Cardiac fibroblast (primary cell): ENCODE measurements around the gene RAB34.

ENCODE experiments used
- DNase-seq, 2 donors: peaks; one replicate each; pipeline versions ENCODE4 v3.0.0 to v3.0.0-alpha.2; 2010; ENCODE audit warnings: low read depth in 2 of 2
- H3K4me3 ChIP-seq, 2 donors: replicated peaks in 1 of 2; 1 replicate in 1 of 2; 2 replicates in 1 of 2; pipeline ENCODE4 v1.5.1; 2011; ENCODE audit warnings: low read depth in 2 of 2, low read length in 2 of 2, mild to moderate bottlenecking in 2 of 2, moderate library complexity in 1 of 2
- CTCF ChIP-seq: IDR thresholded peaks from one replicate; pipeline ENCODE4 v1.5.1; 2011; ENCODE audit warnings: low read depth, mild to moderate bottlenecking, low read length, inconsistent platforms

RAB34 gene

GRCh38 chr17:28700278-28700677 is 17.4 kb downstream of the RAB34 start:
- TF ChIP-seq CTCF, result no peak
- DNase-seq, result no peak
- no peak overlapping the region for H3K4me3 ChIP-seq

- TF ChIP-seq CTCF, result no peak
- no peak for DNase-seq
- no peak overlapping the region for H3K4me3 ChIP-seq
Measured at GRCh38 chr17:28698253-28698941, 19.3 kb downstream of the RAB34 start.

- DNase-seq, result no peak
- H3K4me3 ChIP-seq, result no peak overlapping the region
Measured at GRCh38 chr17:28693869-28694268, 23.8 kb downstream of the RAB34 start.

GRCh38 chr17:28689011-28689410 is 28.7 kb downstream of the RAB34 start:
- H3K4me3 ChIP-seq, result no peak overlapping the region
- TF ChIP-seq CTCF, result no peak
- DNase-seq, result no peak

More at GRCh38 chr17:28693869-28694268, 23.8 kb downstream of the RAB34 start:
- no peak for TF ChIP-seq CTCF

GRCh38 chr17:28688481-28688880 is 29.2 kb downstream of the RAB34 start:
- no peak overlapping the region for H3K4me3 ChIP-seq
- TF ChIP-seq CTCF, result no peak

GRCh38 chr17:28686296-28686695 is 31.4 kb downstream of the RAB34 start:
- no peak for TF ChIP-seq CTCF
- DNase-seq, result no peak
- no peak overlapping the region for H3K4me3 ChIP-seq

More at GRCh38 chr17:28688481-28688880, 29.2 kb downstream of the RAB34 start:
- no peak for DNase-seq

GRCh38 chr17:28685366-28685765 is 32.3 kb downstream of the RAB34 start:
- H3K4me3 ChIP-seq, result no peak overlapping the region
- no peak for DNase-seq
- TF ChIP-seq CTCF, result no peak
